ENCODE data around the gene GNAT2. TPM values are rescaled to one million over a fixed set of nuclear protein-coding genes. Genes with fewer than 3 reads are reported as not detected.

Gene GNAT2
- total RNA-seq (not detected), polyA plus RNA-seq (ENCODE audit: insufficient read length in 6 of 6) (under 1 TPM in 1 of 6 donors, not detected in 5; 0.21 TPM)
- long read RNA-seq, donor 1 = 0 reads
- long read RNA-seq, donor 2 = 0 reads
- long read RNA-seq, donor 3 = 0 reads
- long read RNA-seq, donor 4 = 0 reads
- long read RNA-seq, donor 5 = 0 reads
- long read RNA-seq, donor 6 = 0 reads
- long read RNA-seq, donor 7 = 0 reads
- long read RNA-seq, donor 8 = 0 reads
- long read RNA-seq, donor 9 = 0 reads
- long read RNA-seq, donor 10 = 0 reads
- long read RNA-seq, donor 11 = 0 reads
- long read RNA-seq, donor 12 = 0 reads

- no peaks in the 10 kb centered on the region for H3K36me3 ChIP-seq
- intact Hi-C loops (cut with DNase I) = loop anchor here in 1 of 2 donors (5.0 kb wide), 1 partner anchor 72 kb away; the partner anchor contains the start of gene GNAI3
- H3K27me3 ChIP-seq = no peaks in the 10 kb centered on the region
- H3K4me3 ChIP-seq = peak within 1 kb of the TSS; percentile 54 to 89
- H3K9me3 ChIP-seq = no peaks in the 10 kb centered on the region
- peaks cover 19 to 88% of the 10 kb centered on the region in 2 donors for H3K4me1 ChIP-seq
- no peak for TF ChIP-seq CTCF (IDR thresholded peaks at IDR 0.05)
- ATAC-seq (peak; percentile 81), DNase-seq (peak; percentile 54 to 95 (median 86))
- peak within 1 kb of the TSS; percentile 89 to 95 for H3K27ac ChIP-seq
Observed at GRCh38 chr1:109619576-109620400, at the start of gene GNAT2, which contains the start of gene AMPD2. Gene GNAT2 (minus strand): TSS chr1:109619616. CDS start chr1:109612870, 6,746 bp downstream. Gene AMPD2 (plus strand): TSS chr1:109619837. CDS start chr1:109621176, 1,339 bp downstream.

- no peak overlapping the region for H3K27ac ChIP-seq
- no peaks in the 10 kb centered on the region for H3K36me3 ChIP-seq
- no peaks in the 10 kb centered on the region for H3K9me3 ChIP-seq
- no peak for DNase-seq
- TF ChIP-seq CTCF (IDR thresholded peaks at IDR 0.05) = no peak
- H3K4me1 ChIP-seq = peaks cover 0 to 15% of the 10 kb centered on the region in 2 donors
- peak; percentile 18 for ATAC-seq
- intact Hi-C loops (cut with DNase I) = no loop called here
- H3K27me3 ChIP-seq = no peaks in the 10 kb centered on the region
- peak overlapping the region; percentile 27 to 44 for H3K4me3 ChIP-seq
Observed at GRCh38 chr1:109668123-109668775, 48.8 kb upstream of the GNAT2 start.

- H3K27me3 ChIP-seq = no peaks in the 10 kb centered on the region
- H3K4me1 ChIP-seq = peaks cover 0 to 15% of the 10 kb centered on the region in 2 donors
- ATAC-seq (peak; percentile 100), DNase-seq (peak; percentile 91 to 98 (median 94))
- no peak within 1 kb of the TSS for H3K27ac ChIP-seq
- TF ChIP-seq CTCF (IDR thresholded peaks at IDR 0.05) = no peak
- H3K9me3 ChIP-seq = no peaks in the 10 kb centered on the region
- no peaks in the 10 kb centered on the region for H3K36me3 ChIP-seq
- intact Hi-C loops (cut with DNase I) = no loop called here
- peak within 1 kb of the TSS; percentile 27 to 44 for H3K4me3 ChIP-seq
Observed at GRCh38 chr1:109667452-109668122, 48.2 kb upstream of the GNAT2 start, which contains the start of gene GSTM2. Gene GSTM2 (plus strand): TSS chr1:109668057. CDS start chr1:109668116, 59 bp downstream.

GRCh38 chr1:109664671-109665070 lies 45.3 kb upstream of the GNAT2 start:
- Histone ChIP-seq H3K27ac (no peak overlapping the region), H3K27me3 (no peaks in the 10 kb centered on the region), H3K4me3 (no peak overlapping the region), H3K9me3 (no peaks in the 10 kb centered on the region), H3K4me1 (peaks cover 0 to 15% of the 10 kb centered on the region in 2 donors), H3K36me3 (peaks cover 0 to 6% of the 10 kb centered on the region in 2 donors)
- intact Hi-C loops (cut with DNase I) = no loop called here
- no peak for TF ChIP-seq CTCF (IDR thresholded peaks at IDR 0.05)
- no peak for DNase-seq
- no peak for ATAC-seq

Measured in left lung (tissue), 14 donors.